ENCODE results near the gene ACTN4.

ACTN4 gene

GRCh38 chr19:38660724-38661123, 13.3 kb downstream of the ACTN4 start:
- in situ Hi-C loops (cut with HindIII; ENCODE audit: low sequenced_read_pairs), result no loop called here

DNA sequence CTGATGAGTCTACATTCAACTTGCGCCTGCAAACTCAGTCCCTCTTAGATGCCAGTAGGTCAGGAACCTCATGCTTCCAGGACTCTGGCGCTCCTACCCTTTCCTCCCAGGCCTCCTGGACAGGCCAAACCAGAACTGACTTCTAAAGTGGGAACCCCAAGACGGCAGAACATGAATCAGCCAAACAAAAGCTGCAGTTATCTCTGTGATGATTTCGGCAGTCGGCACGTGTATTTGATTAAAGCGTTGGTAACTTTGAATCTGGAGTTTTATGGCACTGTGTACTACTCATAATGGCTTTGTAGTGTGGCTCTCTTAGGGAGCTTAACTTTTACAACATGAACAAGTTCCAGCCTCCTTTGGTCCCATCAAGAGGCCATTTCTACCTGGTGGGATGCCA, 13.7 kb downstream of the ACTN4 start:
- in situ Hi-C loops (cut with HindIII; ENCODE audit: low sequenced_read_pairs), result no loop called here

DNA sequence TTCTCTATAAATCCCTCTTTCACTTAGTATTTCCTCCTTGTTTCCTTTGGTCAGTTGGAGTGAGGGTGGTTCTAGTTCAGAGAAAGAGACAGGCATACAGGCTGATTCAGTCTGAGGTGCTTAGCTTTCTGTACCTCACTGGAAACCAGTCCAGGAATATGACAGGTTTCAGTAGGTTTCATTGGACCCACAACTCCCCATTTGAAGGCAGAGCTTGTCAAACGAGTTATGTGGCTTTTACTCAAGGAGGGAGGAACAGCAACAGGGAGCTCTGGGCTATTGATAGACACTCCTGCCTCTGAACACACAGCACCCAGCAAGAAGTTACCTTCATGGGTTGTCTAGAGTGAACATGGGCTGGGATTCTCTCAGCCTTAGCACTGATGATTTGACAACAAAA, 14.5 kb downstream of the ACTN4 start:
- in situ Hi-C loops (cut with HindIII; ENCODE audit: low sequenced_read_pairs), result no loop called here

- in situ Hi-C loops (cut with HindIII; ENCODE audit: low sequenced_read_pairs), result no loop called here
Measured at GRCh38 chr19:38662537-38663155, 15.2 kb downstream of the ACTN4 start.

- in situ Hi-C loops (cut with HindIII; ENCODE audit: low sequenced_read_pairs), result no loop called here
Measured at GRCh38 chr19:38663156-38663651, 15.8 kb downstream of the ACTN4 start.

- in situ Hi-C loops (cut with HindIII; ENCODE audit: low sequenced_read_pairs), result no loop called here
Measured at GRCh38 chr19:38663957-38664502, 16.6 kb downstream of the ACTN4 start.

DNA sequence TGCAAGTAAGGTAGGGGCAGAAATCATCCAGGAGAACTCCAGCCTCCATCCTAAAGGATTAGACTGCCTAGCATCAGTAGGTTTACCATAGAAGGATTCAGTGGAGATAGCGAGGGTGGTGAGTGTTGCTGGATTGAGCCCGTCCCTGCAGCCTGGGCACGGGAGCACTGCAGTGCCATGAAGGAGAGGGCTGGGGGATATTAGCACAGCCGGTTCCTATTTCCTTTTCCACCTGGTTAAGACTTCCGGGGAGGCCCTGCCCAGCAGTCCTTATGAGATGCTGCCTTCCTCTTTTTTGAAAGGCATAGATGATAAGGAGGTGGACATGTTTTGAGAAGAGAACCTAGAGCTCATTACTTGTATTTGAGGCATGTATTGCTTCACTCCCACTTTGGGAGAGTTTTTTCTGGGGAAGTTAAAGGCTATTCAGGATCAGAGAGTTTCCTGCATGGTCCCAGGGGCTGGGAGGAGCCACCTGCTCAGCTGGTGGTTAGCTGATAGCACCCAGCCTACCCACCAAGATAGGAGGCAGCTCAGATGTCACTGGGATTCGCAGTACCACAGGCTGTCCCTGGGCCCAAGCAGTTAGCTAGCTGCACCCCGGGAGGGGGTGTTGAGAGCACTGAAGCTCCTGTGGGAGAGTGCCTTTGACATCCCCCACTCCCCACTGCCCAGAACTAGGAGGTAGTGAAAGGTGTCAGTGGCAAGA, 17.2 kb downstream of the ACTN4 start:
- in situ Hi-C loops (cut with HindIII; ENCODE audit: low sequenced_read_pairs), result no loop called here

DNA sequence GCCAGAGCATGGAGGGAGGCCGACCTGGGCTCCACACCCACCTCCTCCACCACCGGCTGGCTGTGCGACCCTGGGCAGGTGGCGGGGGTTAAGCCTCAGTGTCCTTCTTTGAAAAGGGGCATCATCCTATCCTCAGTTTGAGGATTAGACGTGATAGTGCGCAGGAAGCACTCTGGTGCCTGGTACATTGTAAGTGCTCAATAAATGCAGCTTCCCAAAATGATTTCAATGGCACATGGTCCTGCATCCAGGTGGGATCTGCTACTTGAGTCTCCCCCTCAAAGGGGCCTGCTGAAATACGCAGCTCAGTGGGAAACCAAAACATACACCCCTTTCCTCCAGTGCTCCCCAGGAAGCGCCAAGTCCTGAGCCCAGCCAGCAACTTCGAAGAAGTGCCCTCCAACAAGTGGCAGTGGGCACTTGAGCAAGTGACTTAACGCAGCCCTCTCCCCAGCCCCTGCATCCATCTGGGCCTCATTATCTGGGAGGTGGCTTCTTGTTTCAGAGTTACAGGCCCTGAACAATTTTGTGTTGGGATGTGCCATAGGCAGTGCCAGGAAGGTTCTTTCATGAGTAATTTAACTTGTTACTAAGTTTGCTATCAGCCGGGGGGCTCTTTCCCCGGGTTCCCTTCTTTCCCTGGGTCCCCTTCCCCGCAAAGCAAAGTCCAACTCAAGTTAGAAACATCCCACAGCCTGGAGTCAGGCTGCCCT, 17.9 kb downstream of the ACTN4 start:
- in situ Hi-C loops (cut with HindIII; ENCODE audit: low sequenced_read_pairs), result no loop called here

DNA sequence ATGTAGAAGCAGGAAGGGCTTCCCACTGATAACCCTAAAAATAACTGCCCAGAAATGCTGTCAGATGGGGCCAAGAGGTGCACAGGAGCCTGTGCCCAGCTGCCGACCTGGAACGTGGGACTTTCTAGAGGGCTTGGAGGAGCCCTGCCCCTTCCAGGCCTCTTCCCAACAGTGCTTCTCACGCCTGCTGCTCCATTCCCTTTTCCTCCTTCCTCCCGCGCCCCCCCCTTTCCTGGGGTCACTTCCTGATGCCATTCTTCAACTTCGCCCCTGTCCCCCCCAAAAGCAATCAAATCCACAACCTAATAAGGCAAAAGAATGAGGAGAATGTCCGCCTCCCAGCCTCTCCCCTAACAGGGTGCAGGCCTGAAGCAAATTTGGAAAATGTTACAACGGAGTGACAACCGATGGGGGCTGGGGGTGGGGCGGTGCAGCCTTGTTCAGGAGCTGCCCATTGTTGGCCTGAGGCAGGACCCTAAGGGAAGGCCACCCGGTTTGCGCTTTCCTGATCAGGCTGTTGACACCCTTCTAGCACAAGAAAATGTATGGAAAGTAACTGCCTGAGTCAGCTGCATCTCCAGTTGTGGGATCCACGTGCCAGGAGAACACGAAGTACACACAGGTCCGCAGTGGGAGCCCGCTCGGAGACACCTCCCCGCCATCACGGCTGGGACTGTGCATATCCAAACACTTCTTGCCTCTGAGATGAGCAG, 18.7 kb downstream of the ACTN4 start:
- in situ Hi-C loops (cut with HindIII; ENCODE audit: low sequenced_read_pairs), result no loop called here

GRCh38 chr19:38666663-38667511, 19.4 kb downstream of the ACTN4 start:
- in situ Hi-C loops (cut with HindIII; ENCODE audit: low sequenced_read_pairs), result no loop called here

DNA sequence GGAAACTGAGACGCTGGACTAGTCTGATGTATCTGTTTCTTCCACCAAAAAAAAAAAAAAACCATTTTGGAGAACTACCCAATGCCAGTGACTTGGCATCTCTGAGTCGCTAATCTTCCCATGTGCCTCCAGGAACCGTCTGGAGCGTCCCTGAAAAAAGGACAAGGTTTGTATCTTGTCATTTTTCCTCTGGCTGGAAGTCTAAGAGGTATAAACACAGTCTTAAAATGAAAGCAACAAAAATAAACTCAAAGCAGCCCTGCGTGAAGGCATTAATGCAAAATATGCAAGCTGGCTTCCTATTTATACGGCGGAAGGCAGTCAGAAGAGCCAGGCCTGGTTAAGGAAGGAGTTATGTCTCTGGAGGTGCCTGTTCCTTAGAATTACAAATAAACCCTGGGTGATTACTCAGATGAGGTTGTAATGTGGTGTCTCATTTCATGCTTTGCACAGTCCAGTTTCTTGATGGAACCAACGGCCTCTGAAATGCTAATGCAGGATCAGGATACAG, 20.3 kb downstream of the ACTN4 start:
- in situ Hi-C loops (cut with HindIII; ENCODE audit: low sequenced_read_pairs), result no loop called here

DNA sequence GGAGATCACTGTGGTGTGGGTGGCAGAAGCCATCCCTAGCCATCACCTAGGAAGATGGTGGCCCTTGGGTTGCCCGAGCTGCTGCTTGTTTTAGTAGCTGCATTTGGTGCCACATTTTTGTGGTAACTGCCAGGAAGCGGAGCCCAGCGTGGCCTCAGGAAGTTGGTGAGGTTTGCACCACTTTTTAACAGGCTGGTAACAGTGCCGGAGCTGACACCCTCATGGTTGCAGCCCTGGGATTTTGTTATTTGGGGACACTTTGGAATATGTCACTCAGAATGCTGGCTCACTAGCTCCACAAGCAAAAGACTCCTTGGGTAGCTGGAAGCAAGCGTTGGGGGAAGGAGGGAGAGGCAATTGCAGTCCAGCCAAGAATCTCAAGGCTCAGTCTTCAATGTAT, 22.1 kb downstream of the ACTN4 start:
- in situ Hi-C loops (cut with HindIII; ENCODE audit: low sequenced_read_pairs), result no loop called here

DNA sequence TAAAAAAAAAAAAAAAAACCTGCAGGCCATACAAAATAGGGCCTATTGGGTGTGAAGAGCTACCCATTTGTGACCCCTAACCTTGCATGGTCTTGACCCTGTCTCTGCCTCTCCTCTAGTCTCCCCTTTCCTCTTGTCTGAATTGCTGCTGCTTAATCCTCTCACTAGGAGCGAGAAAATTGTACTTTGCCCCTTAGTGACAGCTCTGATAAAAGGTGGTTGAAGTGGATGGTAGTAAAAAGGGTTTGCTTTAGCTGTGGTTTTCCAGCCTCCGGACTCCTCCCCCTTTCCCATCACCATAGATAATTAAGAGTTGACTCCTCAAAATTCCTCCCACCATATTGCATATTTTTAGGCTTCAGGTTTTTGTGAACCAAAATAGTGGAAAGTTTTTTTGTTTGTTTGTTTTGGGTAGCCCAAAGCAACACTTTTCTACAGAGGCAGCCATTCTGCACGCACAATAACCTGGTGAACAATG, 23.5 kb downstream of the ACTN4 start:
- in situ Hi-C loops (cut with HindIII; ENCODE audit: low sequenced_read_pairs), result no loop called here

DNA sequence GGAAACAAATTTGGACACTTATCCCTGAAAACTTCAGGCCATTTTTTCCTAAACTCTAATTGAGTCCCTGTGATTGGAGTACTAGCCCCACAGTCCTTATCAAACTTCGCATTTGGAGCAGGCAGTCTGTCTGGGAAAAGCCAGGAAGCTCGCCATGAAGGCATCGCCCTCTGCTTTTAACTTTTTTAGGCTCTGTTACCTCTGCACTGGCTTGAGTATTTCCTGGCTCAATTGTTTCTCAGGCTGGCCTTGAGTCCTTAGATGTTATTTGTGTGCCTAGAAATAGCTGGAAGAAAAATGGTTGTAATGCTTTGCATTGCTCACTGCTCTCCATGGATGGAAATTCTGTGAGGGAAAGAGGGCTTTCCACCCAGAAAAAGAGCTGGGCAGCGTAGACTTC, 24.2 kb downstream of the ACTN4 start:
- in situ Hi-C loops (cut with HindIII; ENCODE audit: low sequenced_read_pairs), result no loop called here

- in situ Hi-C loops (cut with HindIII; ENCODE audit: low sequenced_read_pairs), result no loop called here
Measured at GRCh38 chr19:38673030-38673429, 25.6 kb downstream of the ACTN4 start.

GRCh38 chr19:38674388-38675171, 27.1 kb downstream of the ACTN4 start:
- in situ Hi-C loops (cut with HindIII; ENCODE audit: low sequenced_read_pairs), result no loop called here

- in situ Hi-C loops (cut with HindIII; ENCODE audit: low sequenced_read_pairs), result no loop called here
Measured at GRCh38 chr19:38675611-38676010, 28.2 kb downstream of the ACTN4 start.

DNA sequence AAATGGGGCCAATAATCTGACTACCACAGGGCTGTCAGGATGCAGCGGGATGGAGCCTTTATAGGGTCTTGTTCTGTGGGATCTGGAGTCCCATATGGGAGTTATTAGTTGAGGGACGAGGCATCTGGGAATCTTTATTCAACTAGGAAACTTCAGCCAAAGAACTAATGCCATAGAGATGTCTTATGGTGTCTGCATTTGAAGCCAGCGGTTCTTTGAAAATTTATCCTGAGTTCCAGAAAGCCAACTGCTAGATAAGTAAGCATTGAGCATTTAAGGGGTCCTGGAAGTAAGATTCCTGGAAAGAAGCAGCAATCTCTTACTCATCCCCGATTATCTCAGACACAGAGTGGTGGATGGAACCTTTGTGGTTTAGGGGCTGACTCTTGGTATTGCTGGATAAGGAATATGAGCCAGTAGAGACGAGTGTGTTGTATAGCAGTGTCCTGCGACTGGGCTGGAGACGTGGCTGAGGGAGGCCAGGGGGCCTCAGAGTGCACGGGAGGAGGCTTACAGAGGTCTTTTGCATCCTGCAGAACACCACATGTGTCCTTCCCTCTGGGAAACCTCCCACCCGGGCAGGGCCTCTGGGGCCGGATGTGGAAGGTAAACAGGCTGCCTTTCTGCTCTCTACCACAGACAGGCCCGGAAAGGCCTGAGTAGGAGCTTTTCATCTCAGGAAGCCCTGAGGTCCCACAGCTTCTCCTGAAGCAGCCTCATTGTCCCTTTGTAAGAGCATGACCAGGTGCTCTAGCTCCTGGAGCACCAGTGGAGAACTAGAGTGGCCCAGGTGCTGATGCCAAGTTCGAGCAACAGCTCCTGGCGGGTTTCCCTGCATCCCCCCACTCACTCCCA, 28.8 kb downstream of the ACTN4 start:
- in situ Hi-C loops (cut with HindIII; ENCODE audit: low sequenced_read_pairs), result no loop called here

All from endothelial cell of hepatic sinusoid (primary cell).